K562 (cell line): ENCODE results near the gene MBD3. TPM values are rescaled to one million over a fixed set of nuclear protein-coding genes. Genes with fewer than 3 reads are reported as not detected.

Source experiments
- C11orf30 ChIP-seq: fragments of 450-650 bp; IDR thresholded peaks from 2 replicates; pipeline ENCODE4 v1.6.1; 2016; ENCODE audit warnings: low read depth, mild to moderate bottlenecking
- FIP1L1 ChIP-seq: fragments of 200-400 bp; formaldehyde crosslinking; IDR thresholded peaks from 2 replicates; pipeline ENCODE4 v1.6.1; 2018; ENCODE audit warnings: mild to moderate bottlenecking, low read depth, low read length; ENCODE audit not compliant: poor library complexity, severe bottlenecking
- MXI1 ChIP-seq: IDR thresholded peaks from 2 replicates; pipeline ENCODE4 v1.6.1; 2011; ENCODE audit warnings: low read depth, mild to moderate bottlenecking, improper control_type of control experiment, low read length
- NR2C1 ChIP-seq, 2 experiments: fragments of 450-650 bp; IDR thresholded peaks; 2 replicates each; pipeline ENCODE4 v1.6.1; 2017; ENCODE audit warnings: mild to moderate bottlenecking in 2 of 2, antibody characterized with exemption in 1 of 2, inconsistent platforms in 1 of 2, missing compliant biosample characterization in 1 of 2, missing genetic modification characterization in 1 of 2
- ZBTB1 ChIP-seq: sonication (generic); formaldehyde crosslinking; IDR thresholded peaks from 2 replicates; pipeline ENCODE4 v1.8.1; 2023; ENCODE audit warnings: missing genetic modification reagents, low read depth, mild to moderate bottlenecking, borderline replicate concordance
- ZKSCAN3 ChIP-seq: fragments of 250-450 bp; sonication (Bioruptor Pico); IDR thresholded peaks from 2 replicates; pipeline ENCODE4 v1.4.0; 2020
- ZNF146 ChIP-seq: IDR thresholded peaks from one replicate; pipeline ENCODE4 v1.6.1; 2018; ENCODE audit warnings: missing compliant biosample characterization; ENCODE audit not compliant: unreplicated experiment
- ZNF184 ChIP-seq: sonication (generic); formaldehyde crosslinking; IDR thresholded peaks from 2 replicates; pipeline ENCODE4 v1.5.0; 2020; ENCODE audit warnings: missing genetic modification reagents
- ZNF212 ChIP-seq: fragments of 450-650 bp; formaldehyde crosslinking; IDR thresholded peaks from 2 replicates; pipeline ENCODE4 v1.4.0; 2020; ENCODE audit warnings: mild to moderate bottlenecking
- polyA plus RNA-seq, 8 experiments: library from polyadenylated mRNA; depleted of rRNA in 4 of 8; stranded (reverse) in 5 of 8; unstranded in 3 of 8; fragments of >200 nt; fragmentation: Nextera tagmentation in 2 of 8; fragmentation: Illumina TruSeq in 1 of 8; extraction: Ambion mirVana in 2 of 8; extraction: Trizol in 1 of 8; gene quantifications; 2 replicates each; pipeline versions ENCODE4 v1.2.1 to v1.2.3, GENCODE V29; 2011 to 2014; ENCODE audit warnings: inconsistent platforms in 1 of 8, missing spikeins in 1 of 8
- total RNA-seq, 7 experiments: library from RNA; depleted of rRNA in 6 of 7; stranded (reverse); fragments of >200 nt in 6 of 7; fragmentation: Illumina TruSeq in 2 of 7; extraction: Trizol in 2 of 7; gene quantifications; 2 replicates each; pipeline versions ENCODE4 v1.2.1 to v1.2.3, GENCODE V29; 2011 to 2021; ENCODE audit warnings: low replicate concordance in 1 of 7
- TF ChIP-seq, protein P1 (sequence below): fragments of 250-450 bp; sonication (Bioruptor Pico); IDR thresholded peaks from 2 replicates; pipeline ENCODE4 v1.5.0; 2022; ENCODE audit warnings: mild to moderate bottlenecking
- TF ChIP-seq, protein P2 (sequence below), 2 experiments: fragments of 450-650 bp in 1 of 2; IDR thresholded peaks; 2 replicates each; pipeline ENCODE4 v1.6.1; 2011 to 2017; ENCODE audit warnings: low read depth in 2 of 2, antibody characterized with exemption in 1 of 2, borderline replicate concordance in 1 of 2, low read length in 1 of 2, mild to moderate bottlenecking in 1 of 2, mixed read lengths in 1 of 2; ENCODE audit not compliant: control insufficient read depth in 1 of 2
- TF ChIP-seq, protein P3 (sequence below): IDR thresholded peaks from 2 replicates; pipeline ENCODE4 v1.6.1; 2011; ENCODE audit not compliant: insufficient read length; ENCODE audit errors: extremely low read depth
- TF ChIP-seq, protein P4 (sequence below): fragments of 250-450 bp; sonication (Bioruptor Pico); IDR thresholded peaks from 2 replicates; pipeline ENCODE4 v1.8.0; 2022; ENCODE audit warnings: inconsistent platforms
- TF ChIP-seq, protein P5 (sequence below), 2 experiments: fragments of 250-450 bp in 1 of 2; fragments of 450-650 bp in 1 of 2; sonication (Bioruptor Pico) in 1 of 2; IDR thresholded peaks; 2 replicates each; pipeline versions ENCODE4 v1.6.1 to v1.8.0; 2016 to 2021; ENCODE audit warnings: mild to moderate bottlenecking in 2 of 2, moderate library complexity in 2 of 2, missing compliant biosample characterization in 1 of 2, missing genetic modification characterization in 1 of 2

Gene MBD3
- total and polyA plus RNA-seq, 9 of the 15 experiments (the other 6 are each of a cell fraction or from before 2014, with no cell fraction given) = 0.24 to 137 (median 30.9) TPM

DNA sequence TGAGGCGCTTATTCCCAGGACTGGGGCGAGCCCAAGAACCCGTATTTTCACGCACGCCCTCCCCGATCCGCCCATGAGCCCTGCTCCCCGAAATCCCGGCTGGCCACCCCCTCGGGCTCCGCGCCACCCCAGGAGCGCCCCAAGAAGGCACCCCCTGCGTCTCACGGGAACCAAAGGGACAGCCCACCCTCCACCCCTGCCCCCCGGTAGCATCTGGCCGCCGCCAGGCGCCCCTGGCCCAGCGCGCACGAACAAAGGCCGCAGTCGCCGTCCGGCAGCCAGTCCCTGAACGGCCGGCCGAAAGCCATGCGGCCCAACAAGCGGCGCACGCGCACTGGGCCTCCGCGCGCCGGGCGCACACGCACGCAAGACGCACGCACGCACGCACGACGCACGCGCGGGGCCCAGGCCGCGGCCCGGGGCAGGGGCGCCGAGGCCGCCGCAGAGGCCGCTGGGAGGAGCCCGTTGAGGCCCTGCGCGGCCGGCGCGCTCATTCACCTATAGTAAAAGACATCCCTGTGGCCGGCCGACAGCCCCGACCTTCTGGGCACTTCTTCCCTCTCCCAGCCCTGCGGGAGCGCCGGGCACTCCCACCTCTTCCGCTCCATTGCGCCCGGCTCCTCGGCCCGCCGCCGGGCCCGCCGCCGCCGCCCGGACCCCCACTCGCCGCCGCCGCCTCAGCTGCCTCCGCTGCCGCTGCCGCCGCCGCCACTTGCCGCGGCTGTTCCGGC, 476 bp downstream of the MBD3 start (continued):
- TF ChIP-seq, protein P1, sequence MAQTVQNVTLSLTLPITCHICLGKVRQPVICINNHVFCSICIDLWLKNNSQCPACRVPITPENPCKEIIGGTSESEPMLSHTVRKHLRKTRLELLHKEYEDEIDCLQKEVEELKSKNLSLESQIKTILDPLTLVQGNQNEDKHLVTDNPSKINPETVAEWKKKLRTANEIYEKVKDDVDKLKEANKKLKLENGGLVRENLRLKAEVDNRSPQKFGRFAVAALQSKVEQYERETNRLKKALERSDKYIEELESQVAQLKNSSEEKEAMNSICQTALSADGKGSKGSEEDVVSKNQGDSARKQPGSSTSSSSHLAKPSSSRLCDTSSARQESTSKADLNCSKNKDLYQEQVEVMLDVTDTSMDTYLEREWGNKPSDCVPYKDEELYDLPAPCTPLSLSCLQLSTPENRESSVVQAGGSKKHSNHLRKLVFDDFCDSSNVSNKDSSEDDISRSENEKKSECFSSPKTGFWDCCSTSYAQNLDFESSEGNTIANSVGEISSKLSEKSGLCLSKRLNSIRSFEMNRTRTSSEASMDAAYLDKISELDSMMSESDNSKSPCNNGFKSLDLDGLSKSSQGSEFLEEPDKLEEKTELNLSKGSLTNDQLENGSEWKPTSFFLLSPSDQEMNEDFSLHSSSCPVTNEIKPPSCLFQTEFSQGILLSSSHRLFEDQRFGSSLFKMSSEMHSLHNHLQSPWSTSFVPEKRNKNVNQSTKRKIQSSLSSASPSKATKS (CRISPR knock-in tag) = no peak
- TF ChIP-seq, protein P2, sequence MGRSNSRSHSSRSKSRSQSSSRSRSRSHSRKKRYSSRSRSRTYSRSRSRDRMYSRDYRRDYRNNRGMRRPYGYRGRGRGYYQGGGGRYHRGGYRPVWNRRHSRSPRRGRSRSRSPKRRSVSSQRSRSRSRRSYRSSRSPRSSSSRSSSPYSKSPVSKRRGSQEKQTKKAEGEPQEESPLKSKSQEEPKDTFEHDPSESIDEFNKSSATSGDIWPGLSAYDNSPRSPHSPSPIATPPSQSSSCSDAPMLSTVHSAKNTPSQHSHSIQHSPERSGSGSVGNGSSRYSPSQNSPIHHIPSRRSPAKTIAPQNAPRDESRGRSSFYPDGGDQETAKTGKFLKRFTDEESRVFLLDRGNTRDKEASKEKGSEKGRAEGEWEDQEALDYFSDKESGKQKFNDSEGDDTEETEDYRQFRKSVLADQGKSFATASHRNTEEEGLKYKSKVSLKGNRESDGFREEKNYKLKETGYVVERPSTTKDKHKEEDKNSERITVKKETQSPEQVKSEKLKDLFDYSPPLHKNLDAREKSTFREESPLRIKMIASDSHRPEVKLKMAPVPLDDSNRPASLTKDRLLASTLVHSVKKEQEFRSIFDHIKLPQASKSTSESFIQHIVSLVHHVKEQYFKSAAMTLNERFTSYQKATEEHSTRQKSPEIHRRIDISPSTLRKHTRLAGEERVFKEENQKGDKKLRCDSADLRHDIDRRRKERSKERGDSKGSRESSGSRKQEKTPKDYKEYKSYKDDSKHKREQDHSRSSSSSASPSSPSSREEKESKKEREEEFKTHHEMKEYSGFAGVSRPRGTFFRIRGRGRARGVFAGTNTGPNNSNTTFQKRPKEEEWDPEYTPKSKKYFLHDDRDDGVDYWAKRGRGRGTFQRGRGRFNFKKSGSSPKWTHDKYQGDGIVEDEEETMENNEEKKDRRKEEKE (IDR thresholded peaks at IDR 0.05; ENCODE audit: borderline replicate concordance in 1 of 2, control insufficient read depth in 1 of 2, low read depth in 2 of 2, low read length in 1 of 2) = no peak
- TF ChIP-seq, protein P3, sequence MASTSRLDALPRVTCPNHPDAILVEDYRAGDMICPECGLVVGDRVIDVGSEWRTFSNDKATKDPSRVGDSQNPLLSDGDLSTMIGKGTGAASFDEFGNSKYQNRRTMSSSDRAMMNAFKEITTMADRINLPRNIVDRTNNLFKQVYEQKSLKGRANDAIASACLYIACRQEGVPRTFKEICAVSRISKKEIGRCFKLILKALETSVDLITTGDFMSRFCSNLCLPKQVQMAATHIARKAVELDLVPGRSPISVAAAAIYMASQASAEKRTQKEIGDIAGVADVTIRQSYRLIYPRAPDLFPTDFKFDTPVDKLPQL = no peak
- TF ChIP-seq, protein P4, sequence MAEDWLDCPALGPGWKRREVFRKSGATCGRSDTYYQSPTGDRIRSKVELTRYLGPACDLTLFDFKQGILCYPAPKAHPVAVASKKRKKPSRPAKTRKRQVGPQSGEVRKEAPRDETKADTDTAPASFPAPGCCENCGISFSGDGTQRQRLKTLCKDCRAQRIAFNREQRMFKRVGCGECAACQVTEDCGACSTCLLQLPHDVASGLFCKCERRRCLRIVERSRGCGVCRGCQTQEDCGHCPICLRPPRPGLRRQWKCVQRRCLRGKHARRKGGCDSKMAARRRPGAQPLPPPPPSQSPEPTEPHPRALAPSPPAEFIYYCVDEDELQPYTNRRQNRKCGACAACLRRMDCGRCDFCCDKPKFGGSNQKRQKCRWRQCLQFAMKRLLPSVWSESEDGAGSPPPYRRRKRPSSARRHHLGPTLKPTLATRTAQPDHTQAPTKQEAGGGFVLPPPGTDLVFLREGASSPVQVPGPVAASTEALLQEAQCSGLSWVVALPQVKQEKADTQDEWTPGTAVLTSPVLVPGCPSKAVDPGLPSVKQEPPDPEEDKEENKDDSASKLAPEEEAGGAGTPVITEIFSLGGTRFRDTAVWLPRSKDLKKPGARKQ (CRISPR knock-in tag) = no peak
- TF ChIP-seq ZNF212 (CRISPR knock-in tag) (no peak), ZBTB1 (CRISPR knock-in tag) (no peak; the same call in 1 of the 2 replicates), C11orf30 (no peak), MXI1 (no peak), ZNF146 (CRISPR knock-in tag) (no peak), FIP1L1 (peak; percentile 96), ZNF184 (CRISPR knock-in tag) (no peak), NR2C1 (IDR thresholded peaks at IDR 0.05) (no peak), NR2C1 (tag; IDR thresholded peaks at IDR 0.05) (no peak), ZKSCAN3 (CRISPR knock-in tag) (no peak)
- TF ChIP-seq, protein P5, sequence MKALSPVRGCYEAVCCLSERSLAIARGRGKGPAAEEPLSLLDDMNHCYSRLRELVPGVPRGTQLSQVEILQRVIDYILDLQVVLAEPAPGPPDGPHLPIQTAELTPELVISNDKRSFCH (CRISPR knock-in tag; IDR thresholded peaks at IDR 0.05) = no peak
- TF ChIP-seq, protein P5 (tag; IDR thresholded peaks at IDR 0.05) = peak; percentile 49; the same call in 1 of the 2 replicates
